GM18867 (cell line): ENCODE data around the gene ZNF225.
"Not testable (repeated sequence)": the region's sequence is repeated elsewhere in the genome, so short reads cannot be mapped to it uniquely, and the experiment has no call there.

Experiments used
- ATAC-seq: cut with Tn5 transposase; IDR thresholded peaks from one replicate; pipeline ENCODE4 v1.9.1; 2021; ENCODE audit warnings: mild to moderate bottlenecking, moderate library complexity; ENCODE audit not compliant: unreplicated experiment

ZNF225 gene

GRCh38 chr19:44156475-44156874 is 43.3 kb downstream of the ZNF225 start:
- no peak for ATAC-seq

- no peak for ATAC-seq
Measured at GRCh38 chr19:44163789-44164188, 50.6 kb downstream of the ZNF225 start.

GRCh38 chr19:44164327-44164672 is 51.1 kb downstream of the ZNF225 start:
- no peak for ATAC-seq

DNA sequence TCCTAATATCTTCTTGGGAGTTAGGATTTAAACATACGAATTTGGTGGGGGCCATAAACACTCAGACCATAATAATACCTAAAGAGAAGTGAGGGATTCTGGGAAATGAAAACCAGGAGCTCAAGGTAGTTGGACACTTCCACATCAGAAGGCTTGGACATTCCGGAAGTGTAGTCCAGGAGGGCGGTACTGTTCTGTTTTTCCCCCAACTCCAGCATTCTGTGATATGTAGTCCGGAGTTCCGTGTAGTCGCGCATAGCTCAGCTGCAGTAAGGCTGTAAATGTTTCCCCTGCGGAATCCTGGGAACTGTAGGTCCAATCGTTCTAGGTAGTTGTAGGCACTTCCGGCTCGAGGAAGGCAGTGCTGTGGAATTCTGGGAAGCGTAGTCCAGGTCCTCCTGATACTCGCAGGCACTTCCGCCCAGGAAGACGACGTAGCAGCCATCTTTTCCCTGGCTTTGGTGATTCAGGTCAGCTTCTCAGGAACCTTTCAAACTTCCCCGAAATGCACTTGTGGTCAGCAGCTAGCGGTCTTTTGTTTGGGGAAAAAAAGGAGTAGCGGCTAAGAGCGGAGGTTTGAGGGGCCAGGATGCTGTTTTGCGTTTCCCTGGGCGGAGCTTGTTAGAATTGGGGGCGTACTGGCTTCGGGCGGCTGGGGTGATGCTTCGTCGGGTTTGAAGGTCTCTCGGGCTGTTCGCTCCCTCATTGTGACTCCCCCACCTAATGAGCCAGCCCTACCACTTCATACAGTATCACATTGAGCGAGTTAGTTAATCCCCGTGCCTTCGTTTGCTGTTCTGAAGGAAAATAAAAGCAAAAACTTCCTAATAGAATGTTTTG is 51.7 kb downstream of the ZNF225 start, which contains the start of gene ZNF226:
TSS of gene ZNF226 (plus strand) at position 428 of the 840 bp plus-strand sequence. CDS start 4,981 bp downstream, outside the sequence.
- peak; percentile 89 for ATAC-seq

DNA sequence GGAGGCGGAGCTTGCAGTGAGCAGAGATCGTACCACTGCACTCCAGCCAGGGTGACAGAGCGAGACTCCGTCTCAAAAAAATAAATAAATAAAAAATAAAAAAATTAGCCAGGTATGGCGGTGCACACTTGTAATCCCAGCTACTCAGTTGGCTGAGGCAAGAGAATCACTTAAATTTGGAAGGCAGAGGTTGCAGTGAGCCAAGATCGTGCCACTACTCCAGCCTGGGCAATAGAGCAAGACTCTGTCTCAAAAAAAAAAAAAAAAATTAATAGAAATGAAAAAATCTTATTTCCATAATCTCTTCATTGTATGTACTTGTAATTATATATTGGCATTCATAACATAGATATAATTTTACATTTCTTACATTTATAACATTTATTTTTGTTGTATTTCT is 57.5 kb downstream of the ZNF225 start:
- not testable (repeated sequence) for ATAC-seq

- no peak for ATAC-seq
Measured at GRCh38 chr19:44176590-44176989, 63.4 kb downstream of the ZNF225 start.

DNA sequence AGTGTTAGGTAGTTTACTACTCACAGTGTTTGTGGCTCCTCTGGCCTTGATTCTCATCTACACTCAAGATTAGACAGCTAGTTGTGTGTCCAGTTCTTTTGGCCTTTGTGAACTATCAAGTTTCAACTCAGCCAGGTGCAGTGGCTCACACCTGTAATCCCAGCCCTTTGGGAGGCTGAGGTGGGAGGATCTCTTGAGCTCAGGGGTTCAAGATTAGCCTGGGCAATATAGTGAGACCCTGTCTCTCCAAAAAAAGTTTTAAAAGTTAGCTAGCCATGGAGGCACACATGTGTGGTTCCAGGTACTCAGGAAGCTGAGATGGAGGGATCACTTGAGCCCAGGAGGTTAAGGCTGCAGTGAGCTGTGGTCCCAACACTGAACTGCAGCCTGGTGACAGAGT is 67.8 kb downstream of the ZNF225 start:
- no peak for ATAC-seq

GRCh38 chr19:44182145-44182544 is 68.9 kb downstream of the ZNF225 start:
- no peak for ATAC-seq
